Stimulated activated CD4-positive, alpha-beta T cell treated with anti-CD3 and anti-CD28 coated beads, TNF-alpha, amount 100 ng/mL, for 4 hours (primary cell): ENCODE measurements around the gene ATXN1L.
"Not testable (repeated sequence)": the region's sequence is repeated elsewhere in the genome, so short reads cannot be mapped to it uniquely, and the experiment has no call there.

ENCODE experiments used
- DNase-seq, 3 experiments: peaks; one replicate each; pipeline ENCODE4 v3.0.0-alpha.2; 2020; ENCODE audit warnings: low read depth in 3 of 3

ATXN1L gene, protein sequence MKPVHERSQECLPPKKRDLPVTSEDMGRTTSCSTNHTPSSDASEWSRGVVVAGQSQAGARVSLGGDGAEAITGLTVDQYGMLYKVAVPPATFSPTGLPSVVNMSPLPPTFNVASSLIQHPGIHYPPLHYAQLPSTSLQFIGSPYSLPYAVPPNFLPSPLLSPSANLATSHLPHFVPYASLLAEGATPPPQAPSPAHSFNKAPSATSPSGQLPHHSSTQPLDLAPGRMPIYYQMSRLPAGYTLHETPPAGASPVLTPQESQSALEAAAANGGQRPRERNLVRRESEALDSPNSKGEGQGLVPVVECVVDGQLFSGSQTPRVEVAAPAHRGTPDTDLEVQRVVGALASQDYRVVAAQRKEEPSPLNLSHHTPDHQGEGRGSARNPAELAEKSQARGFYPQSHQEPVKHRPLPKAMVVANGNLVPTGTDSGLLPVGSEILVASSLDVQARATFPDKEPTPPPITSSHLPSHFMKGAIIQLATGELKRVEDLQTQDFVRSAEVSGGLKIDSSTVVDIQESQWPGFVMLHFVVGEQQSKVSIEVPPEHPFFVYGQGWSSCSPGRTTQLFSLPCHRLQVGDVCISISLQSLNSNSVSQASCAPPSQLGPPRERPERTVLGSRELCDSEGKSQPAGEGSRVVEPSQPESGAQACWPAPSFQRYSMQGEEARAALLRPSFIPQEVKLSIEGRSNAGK

GRCh38 chr16:71845639-71846430, at the start of gene ATXN1L:
ATXN1L (plus strand) TSS chr16:71845976; CDS start chr16:71849741, 3,765 bp downstream.
- DNase-seq: peak; percentile 87 to 91 (median 90)

DNA sequence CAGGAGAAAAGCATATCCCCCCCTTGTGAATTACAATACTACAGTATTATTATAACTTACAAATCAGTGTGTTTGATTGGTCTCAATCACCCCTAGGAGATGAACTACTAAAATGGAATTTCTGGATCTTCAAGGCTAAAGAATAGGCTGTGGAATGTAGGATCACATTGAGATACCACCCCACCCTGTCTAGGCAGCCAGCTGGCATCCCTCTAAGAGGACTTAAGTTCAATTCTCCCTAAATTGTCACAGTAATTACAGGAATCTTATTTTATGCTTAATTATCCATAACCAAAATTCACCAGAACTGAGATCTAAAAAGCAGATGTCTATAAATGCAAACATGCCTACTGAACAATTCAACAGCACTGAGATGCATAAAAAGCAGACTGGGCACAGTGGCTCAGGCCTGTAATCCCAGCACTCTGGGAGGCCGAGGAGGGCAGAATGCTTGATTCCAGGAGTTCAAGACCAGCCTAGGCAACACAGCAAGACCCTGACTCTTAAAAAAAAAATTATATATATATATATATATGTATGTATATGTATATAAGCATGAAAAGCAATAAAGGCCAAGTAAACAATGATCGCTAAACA, 49.2 kb upstream of the ATXN1L start:
- no peak for DNase-seq

DNA sequence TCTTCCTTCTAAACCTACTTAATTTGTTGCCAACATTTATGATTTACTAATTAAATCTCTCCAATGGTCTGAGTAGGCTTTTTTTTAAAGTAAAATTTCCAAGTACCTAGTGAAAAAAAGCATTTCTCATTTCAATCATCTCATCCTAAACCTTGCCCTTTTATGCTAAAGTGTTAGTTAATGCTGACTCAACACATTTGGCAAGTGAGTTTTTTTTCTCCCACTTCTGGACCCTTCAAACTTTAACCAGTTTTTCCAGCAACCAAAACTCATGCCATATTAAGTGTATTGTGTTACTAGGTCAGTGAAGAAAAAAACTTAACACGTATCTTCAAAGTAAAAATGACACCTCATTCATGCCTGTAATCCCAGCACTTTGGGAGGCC, 42.5 kb upstream of the ATXN1L start:
- no peak for DNase-seq

DNA sequence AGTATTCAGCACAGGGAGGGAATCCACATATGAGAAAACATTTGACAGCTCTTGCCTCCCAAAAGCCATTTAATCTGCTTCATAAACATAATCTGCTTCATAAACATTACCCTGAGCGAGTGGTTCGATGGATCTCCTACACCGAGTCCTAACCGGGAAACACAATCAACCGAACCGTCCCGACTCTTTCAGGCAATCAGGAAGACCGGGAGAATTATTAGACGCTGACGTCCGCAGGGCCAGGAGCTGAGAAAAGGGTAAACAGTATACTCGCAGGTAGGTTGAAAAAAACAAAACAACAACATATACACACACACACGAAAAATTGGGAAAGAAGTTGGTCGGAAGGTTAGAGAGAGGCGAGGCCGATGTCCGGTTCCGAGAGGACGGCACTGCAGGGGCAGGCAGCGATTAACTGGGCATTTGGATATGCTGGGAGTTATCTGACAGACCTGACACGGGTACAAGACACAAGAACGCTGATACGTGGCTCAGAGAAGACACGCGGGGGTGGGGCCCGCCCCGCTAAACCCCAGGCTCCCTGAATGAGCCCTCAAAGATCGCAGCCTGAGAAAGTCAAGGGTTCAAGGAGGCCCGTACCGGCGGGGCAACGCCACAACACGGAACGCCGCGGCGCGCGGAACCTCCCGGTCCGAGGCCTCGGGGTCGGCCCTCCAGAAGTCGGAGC, 37.7 kb upstream of the ATXN1L start:
- DNase-seq: peak; percentile 24 to 43 (median 40)

DNA sequence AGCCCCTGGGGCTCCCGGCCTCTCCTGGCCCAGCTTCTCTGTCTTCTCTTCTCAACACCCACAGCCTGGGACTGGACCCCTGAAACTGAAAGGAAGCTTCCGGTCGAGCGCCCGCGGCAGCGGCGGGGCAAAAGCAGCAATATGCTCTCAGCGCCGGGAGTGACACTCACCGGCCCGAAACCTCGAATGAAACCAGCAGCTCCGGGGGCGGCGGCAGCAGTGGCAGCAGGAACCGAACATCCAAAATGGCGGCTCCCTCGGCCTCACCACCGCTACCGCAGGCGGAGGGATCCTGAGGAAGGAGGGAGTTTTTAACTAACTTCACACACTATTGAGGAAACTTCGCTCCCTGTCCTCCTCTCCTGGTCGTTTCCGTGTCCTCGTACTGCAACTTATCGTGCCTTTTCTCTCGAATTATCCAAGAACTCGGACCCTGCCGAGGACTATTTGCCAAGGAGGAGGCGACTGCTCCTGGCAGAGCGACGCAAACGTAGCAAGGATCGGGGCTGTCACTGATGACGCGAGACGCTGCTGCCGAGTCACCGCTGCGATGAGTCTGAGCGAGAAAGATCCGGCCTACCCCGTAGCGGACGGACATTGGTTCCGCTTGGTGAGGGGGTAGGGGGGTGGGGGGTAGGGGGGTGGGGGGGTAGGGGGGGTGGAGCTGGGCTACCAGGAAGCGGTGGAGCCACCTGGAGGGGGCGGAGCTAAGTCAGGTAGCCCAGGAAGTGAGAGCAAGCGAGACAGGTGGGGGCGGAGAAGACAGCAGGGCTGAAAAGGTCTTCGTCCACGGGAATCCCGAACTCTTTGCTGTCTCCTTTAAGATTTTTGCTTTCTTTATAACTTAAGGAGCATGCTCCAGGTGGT, 37.0 kb upstream of the ATXN1L start, which contains the start of gene AP1G1:
Gene AP1G1, minus strand, starts transcription at position 242 of the 867 bp plus-strand sequence. CDS start 19,355 bp downstream, outside the sequence.
- peak; percentile 76 to 90 (median 85) for DNase-seq

GRCh38 chr16:71810155-71810530, 35.6 kb upstream of the ATXN1L start:
- not testable (repeated sequence) for DNase-seq

DNA sequence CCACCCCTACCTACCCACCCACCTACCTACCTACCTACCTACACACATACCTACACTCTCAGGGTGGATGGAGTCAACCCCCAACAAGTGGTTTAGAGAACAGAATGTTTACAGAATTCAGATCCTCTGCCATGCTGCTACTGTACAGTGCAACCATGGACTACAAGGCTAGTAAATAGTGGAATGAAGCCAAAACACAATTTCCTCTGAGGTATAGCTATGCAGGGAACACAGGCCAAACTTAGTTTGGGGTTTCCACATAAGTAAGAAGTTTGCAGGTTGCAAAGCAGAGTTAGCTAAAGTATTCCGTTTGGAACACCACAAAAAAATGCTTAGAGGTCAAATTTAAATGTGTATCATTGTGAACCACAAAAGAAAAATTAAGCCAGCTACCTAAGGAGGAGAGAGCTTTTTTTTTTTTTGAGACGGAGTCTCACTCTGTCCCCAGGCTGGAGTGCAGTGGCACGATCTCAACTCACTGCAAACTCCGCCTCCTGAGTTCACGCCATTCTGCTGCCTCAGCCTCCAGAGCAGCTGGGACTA, 34.4 kb upstream of the ATXN1L start:
- DNase-seq: no peak

DNA sequence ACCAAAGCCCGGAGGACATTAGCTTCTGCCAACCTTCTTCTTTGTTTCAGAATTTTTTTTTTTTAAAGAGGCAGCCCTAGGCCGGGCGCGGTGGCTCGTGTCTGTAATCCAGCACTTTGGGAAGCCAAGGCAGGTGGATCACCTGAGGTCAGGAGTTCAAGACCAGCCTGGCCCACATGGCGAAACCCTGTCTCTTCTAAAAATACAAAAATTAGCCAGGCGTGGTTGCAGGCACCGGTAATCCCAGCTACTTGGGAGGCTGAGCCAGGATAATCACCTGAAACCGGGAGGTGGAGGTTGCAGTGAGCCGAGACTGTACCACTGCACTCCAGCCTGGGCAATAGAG, 28.6 kb upstream of the ATXN1L start:
- not testable (repeated sequence) for DNase-seq

DNA sequence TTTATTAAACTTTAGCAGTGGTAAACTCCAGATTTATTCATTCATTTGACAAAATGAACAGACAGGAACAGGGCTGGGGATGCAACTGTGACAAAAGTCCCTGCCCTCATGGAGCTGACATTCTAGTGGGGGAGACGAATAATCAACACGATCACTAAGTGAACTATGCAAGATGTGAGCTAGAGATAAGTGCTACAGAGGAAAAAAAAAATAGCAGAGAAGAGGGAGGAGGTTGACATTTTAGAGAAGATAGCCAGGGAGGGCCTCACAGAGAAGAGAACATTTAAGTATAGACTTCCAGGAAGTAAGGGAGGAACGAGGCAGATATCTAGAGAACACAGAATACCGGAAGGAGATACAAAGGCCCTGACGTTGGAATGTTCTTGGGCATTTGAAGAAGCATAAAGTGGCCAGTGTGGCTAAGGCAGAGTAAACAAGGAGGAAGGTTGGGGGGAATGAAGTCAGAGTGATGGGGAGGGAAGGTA, 19.2 kb upstream of the ATXN1L start:
- DNase-seq: no peak

DNA sequence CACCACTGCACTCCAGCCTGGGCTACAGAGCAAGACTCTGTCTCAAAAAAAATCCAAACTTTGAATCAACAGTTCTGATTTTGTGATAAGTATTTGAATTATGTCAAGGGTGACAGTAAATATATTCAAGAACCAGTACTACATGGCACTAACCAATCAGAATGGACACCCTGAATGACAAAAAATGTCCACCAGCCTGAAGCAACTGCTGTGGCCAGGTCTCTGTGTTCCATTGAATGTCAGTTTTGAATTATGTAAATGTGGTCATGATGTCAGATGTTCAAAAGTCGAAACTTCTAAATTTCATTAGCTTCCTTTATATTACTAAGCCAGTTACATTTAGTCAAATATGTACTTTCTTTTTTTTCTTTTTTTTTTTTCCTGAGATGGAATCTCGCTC, 15.4 kb upstream of the ATXN1L start:
- DNase-seq: no peak

- DNase-seq: not testable (repeated sequence)
Measured at GRCh38 chr16:71831698-71832097, 14.1 kb upstream of the ATXN1L start.

DNA sequence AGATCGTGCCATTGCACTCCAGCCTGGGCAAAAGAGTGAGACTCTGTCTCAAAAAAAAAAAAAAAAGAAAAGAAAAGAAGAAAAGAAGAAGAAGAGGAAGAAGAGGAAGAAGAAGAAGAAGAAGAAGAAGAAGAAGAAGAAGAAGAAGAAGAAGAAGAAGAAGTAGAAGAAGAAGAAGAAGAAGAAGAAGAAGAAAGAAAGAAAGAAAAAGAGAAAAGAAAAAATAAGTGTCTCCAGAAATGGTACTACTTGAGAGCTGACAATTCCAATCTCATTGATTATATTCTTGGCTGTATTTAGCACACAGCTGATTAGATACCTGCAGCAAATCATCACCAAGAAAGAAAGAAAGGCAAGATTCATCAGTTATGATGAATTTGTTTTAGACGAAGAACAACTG, 13.7 kb upstream of the ATXN1L start:
- not testable (repeated sequence) for DNase-seq

DNA sequence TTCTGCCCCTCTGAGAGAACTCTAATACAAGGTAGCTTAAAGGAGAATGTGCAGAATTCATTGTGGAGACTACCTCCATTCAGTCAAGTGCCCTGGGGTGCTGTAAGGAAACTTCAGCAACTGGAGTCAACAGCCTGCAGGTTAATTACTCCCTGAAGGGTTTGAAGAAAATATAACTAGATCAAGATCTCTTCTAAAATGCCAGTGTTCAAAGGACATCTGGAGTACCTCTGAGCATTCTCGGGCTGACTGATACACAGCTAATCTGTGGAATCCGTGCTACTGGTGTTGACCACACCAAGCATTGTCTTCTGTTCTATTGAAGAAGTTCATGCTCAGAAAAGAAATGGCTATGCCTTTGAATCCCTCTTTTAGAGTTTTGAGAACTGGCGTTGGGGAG, 11.5 kb upstream of the ATXN1L start:
- no peak for DNase-seq

DNA sequence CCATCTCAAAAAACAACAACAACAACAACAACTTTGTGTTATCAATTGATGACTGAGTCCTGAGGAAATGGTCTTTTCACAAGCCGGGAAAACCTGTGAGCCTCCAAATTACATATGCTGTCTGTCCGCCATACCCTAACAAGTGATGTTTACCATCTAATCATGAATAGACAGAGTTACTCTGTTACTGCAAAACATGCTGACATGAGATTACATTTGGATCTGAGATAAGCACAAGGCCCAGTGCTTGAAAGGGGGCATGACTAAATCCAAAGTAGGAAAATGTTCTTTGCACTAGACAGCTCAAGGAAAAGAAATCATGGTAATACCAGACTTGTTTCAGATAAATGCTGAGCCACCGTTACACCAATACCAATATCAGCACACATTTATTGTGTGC, 8.6 kb upstream of the ATXN1L start:
- DNase-seq: no peak

DNA sequence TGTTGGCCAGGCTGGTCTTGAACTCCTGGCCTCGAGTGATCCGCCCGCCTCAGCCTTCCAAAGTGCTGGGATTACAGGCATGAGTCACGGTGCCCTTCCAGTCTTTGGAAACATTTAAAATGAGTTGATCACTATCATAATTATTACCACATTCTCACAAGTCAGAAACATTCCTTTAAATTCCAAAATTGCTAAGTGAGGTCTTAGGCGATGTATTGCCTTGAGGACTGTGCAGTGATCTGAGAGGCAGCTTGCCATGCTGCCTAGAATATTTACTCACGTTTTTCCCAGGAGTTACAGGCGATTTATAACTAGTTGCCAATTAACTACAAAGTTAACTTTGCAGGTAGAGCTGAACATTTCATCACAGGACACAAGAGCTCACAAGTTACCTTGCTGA, 5.7 kb upstream of the ATXN1L start:
- no peak for DNase-seq

GRCh38 chr16:71843572-71843971, 2.2 kb upstream of the ATXN1L start:
- DNase-seq: no peak

- DNase-seq: no peak
Measured at GRCh38 chr16:71846431-71846830, 655 bp downstream of the ATXN1L start.

DNA sequence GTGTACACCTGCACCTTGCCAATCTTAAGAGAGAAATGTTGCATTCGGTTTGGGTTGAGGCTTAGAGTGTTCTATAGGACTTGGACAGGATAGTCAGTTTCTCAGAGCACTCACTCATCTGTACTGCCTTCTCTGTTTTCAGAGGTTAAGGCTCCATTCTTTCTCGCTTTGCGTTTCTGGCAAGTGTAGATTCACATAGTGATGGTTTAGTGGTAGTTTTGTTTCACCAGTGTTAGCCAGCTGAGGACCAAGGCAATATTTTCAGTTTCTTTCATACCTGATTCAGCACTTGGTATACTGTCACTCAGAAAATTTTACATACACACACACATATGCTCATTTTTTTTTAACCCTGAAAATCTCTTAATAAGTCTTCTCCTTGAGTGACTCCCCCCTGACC, 1.3 kb downstream of the ATXN1L start:
- DNase-seq: no peak

GRCh38 chr16:71848622-71849021, 2.8 kb downstream of the ATXN1L start:
- no peak for DNase-seq

DNA sequence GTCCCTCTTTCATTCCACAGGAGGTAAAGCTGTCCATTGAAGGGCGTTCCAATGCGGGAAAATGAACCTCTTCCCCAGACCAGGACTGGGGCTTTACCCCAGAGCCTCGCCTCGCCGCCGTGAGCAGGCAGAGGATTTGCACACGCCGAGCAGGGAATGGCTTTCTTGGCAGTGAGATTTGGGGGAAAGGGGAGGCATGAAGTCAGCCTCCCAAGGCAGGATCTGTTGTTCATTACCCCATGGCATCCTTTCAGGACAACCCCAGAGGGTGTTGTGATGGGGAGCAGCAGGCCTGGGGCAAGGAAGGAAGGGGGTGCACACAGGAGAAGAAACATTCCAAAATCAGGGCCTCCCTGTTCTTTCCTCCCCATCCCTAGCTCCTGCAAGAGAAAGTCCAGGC, 6.0 kb downstream of the ATXN1L start:
- no peak for DNase-seq
